H9 (cell line): ENCODE measurements around the gene ECE1. TPM values are rescaled to one million over a fixed set of nuclear protein-coding genes. Genes with fewer than 3 reads are reported as not detected.

ENCODE experiments used
- DNase-seq: peaks from one replicate; pipeline ENCODE4 v3.0.0-alpha.2; 2017
- H2AFZ ChIP-seq: one replicate; pipeline ENCODE4 v1.6.1; 2013; ENCODE audit warnings: mild to moderate bottlenecking, low read length, control low read depth, moderate library complexity
- H2AK5ac ChIP-seq: 2 replicates; pipeline ENCODE4 v1.6.1; 2013; ENCODE audit warnings: low read length, control low read depth, mixed read lengths; ENCODE audit not compliant: insufficient read length
- H2BK120ac ChIP-seq: one replicate; pipeline ENCODE4 v1.6.1; 2013; ENCODE audit warnings: low read depth, mild to moderate bottlenecking, low read length, control low read depth, inconsistent platforms; ENCODE audit not compliant: poor library complexity, severe bottlenecking
- H2BK12ac ChIP-seq: 2 replicates; pipeline ENCODE4 v1.6.1; 2013; ENCODE audit warnings: low read length, control low read depth, mixed read lengths, low read depth; ENCODE audit not compliant: insufficient read length
- H2BK15ac ChIP-seq: 2 replicates; pipeline ENCODE4 v1.6.1; 2013; ENCODE audit warnings: low read depth, low read length, control low read depth
- H2BK20ac ChIP-seq: one replicate; pipeline ENCODE4 v1.6.1; 2013; ENCODE audit warnings: low read depth, mild to moderate bottlenecking, low read length, control low read depth, inconsistent platforms; ENCODE audit not compliant: poor library complexity, severe bottlenecking
- H2BK5ac ChIP-seq: 2 replicates; pipeline ENCODE4 v1.6.1; 2013; ENCODE audit warnings: low read length, control low read depth, mixed read lengths; ENCODE audit not compliant: insufficient read length
- H3K14ac ChIP-seq: 2 replicates; pipeline ENCODE4 v1.6.1; 2013; ENCODE audit warnings: low read length, control low read depth; ENCODE audit not compliant: insufficient read depth
- H3K18ac ChIP-seq: 2 replicates; pipeline ENCODE4 v1.6.1; 2013; ENCODE audit warnings: low read depth, mild to moderate bottlenecking, mixed read lengths, low read length, control low read depth; ENCODE audit not compliant: insufficient read length
- H3K23ac ChIP-seq: 2 replicates; pipeline ENCODE4 v1.6.1; 2013; ENCODE audit warnings: low read length, control low read depth, mixed read lengths, low read depth; ENCODE audit not compliant: insufficient read length
- H3K23me2 ChIP-seq: 2 replicates; pipeline ENCODE4 v1.6.1; 2013; ENCODE audit warnings: low read depth, mild to moderate bottlenecking, mixed read lengths, low read length, control low read depth; ENCODE audit not compliant: insufficient read length, poor library complexity, severe bottlenecking
- H3K27ac ChIP-seq: 2 replicates; pipeline ENCODE4 v1.5.1; 2013; ENCODE audit warnings: low read length, control low read depth, mixed read lengths, low read depth; ENCODE audit not compliant: insufficient read length
- H3K27me3 ChIP-seq: 2 replicates; pipeline ENCODE4 v1.6.1; 2013; ENCODE audit warnings: low read length, control low read depth, inconsistent platforms; ENCODE audit not compliant: insufficient read depth
- H3K4ac ChIP-seq: 2 replicates; pipeline ENCODE4 v1.6.1; 2013; ENCODE audit warnings: low read depth, mild to moderate bottlenecking, control low read depth, inconsistent platforms, low read length, moderate library complexity
- H3K4me1 ChIP-seq: 2 replicates; pipeline ENCODE4 v1.6.1; 2013; ENCODE audit warnings: low read length, control low read depth, inconsistent platforms; ENCODE audit not compliant: insufficient read depth
- H3K4me2 ChIP-seq: 2 replicates; pipeline ENCODE4 v1.6.1; 2013; ENCODE audit warnings: low read length, control low read depth, mixed read lengths; ENCODE audit not compliant: insufficient read length, insufficient read depth
- H3K56ac ChIP-seq: 2 replicates; pipeline ENCODE4 v1.6.1; 2013; ENCODE audit warnings: low read depth, mild to moderate bottlenecking, mixed read lengths, low read length, control low read depth; ENCODE audit not compliant: insufficient read length
- H3K79me1 ChIP-seq: 2 replicates; pipeline ENCODE4 v1.6.1; 2013; ENCODE audit warnings: low read depth, mild to moderate bottlenecking, moderate library complexity, low read length, control low read depth, inconsistent platforms; ENCODE audit not compliant: insufficient read depth, poor library complexity, severe bottlenecking
- H3K79me2 ChIP-seq: 2 replicates; pipeline ENCODE4 v1.6.1; 2013; ENCODE audit warnings: low read length, control low read depth, inconsistent platforms; ENCODE audit not compliant: insufficient read depth
- H3K9ac ChIP-seq: 2 replicates; pipeline ENCODE4 v1.6.1; 2013; ENCODE audit warnings: low read length, control low read depth, mixed read lengths; ENCODE audit not compliant: insufficient read length; ENCODE audit errors: extremely low read depth
- H3K9me3 ChIP-seq: one replicate; pipeline ENCODE4 v1.6.1; 2013; ENCODE audit warnings: low read depth, low read length, inconsistent platforms; ENCODE audit not compliant: control insufficient read depth
- H3T11ph ChIP-seq: one replicate; pipeline ENCODE4 v1.6.1; 2013; ENCODE audit warnings: mild to moderate bottlenecking, low read length, control low read depth, inconsistent platforms
- H4K20me1 ChIP-seq: one replicate; pipeline ENCODE4 v1.6.1; 2013; ENCODE audit not compliant: control insufficient read depth, insufficient read length, insufficient read depth
- H4K5ac ChIP-seq: 2 replicates; pipeline ENCODE4 v1.6.1; 2013; ENCODE audit warnings: low read depth, mild to moderate bottlenecking, mixed read lengths, low read length, control low read depth; ENCODE audit not compliant: insufficient read length
- H4K8ac ChIP-seq: replicated peaks from 2 replicates; pipeline ENCODE4 v1.6.1; 2013; ENCODE audit warnings: low read length, control low read depth, mixed read lengths, low read depth; ENCODE audit not compliant: insufficient read length
- H4K91ac ChIP-seq: 2 replicates; pipeline ENCODE4 v1.6.1; 2013; ENCODE audit warnings: low read depth, mild to moderate bottlenecking, moderate library complexity, mixed read lengths, low read length, control low read depth; ENCODE audit not compliant: insufficient read length
- H3K27ac Mint-ChIP-seq, 3 experiments: 2 replicates in 2 of 3; 3 replicates in 1 of 3; pipeline ENCODE4 v1.8.0; 2020 to 2021; ENCODE audit warnings: mixed read lengths in 3 of 3, mild to moderate bottlenecking in 1 of 3, moderate library complexity in 1 of 3
- H3K27me3 Mint-ChIP-seq: 2 replicates; pipeline ENCODE4 v1.8.0; 2021; ENCODE audit warnings: low read depth, mild to moderate bottlenecking, moderate library complexity, mixed read lengths
- H3K36me3 Mint-ChIP-seq, 3 experiments: 2 replicates in 2 of 3; 3 replicates in 1 of 3; pipeline ENCODE4 v1.8.0; 2020 to 2021; ENCODE audit warnings: low read depth in 3 of 3, mixed read lengths in 3 of 3; ENCODE audit not compliant: insufficient read depth in 1 of 3
- H3K4me1 Mint-ChIP-seq, 2 experiments: 2 replicates each; pipeline ENCODE4 v1.8.0; 2020; ENCODE audit warnings: mixed read lengths in 2 of 2
- H3K4me3 Mint-ChIP-seq, 2 experiments: 2 replicates in 1 of 2; 3 replicates in 1 of 2; pipeline ENCODE4 v1.8.0; 2020 to 2021; ENCODE audit warnings: mild to moderate bottlenecking in 2 of 2, mixed read lengths in 2 of 2, moderate library complexity in 1 of 2
- H3K9me3 Mint-ChIP-seq, 2 experiments: 2 replicates in 1 of 2; 3 replicates in 1 of 2; pipeline ENCODE4 v1.8.0; 2020; ENCODE audit warnings: mild to moderate bottlenecking in 2 of 2, mixed read lengths in 2 of 2, moderate library complexity in 1 of 2
- WGBS: extraction: QIAGEN DNeasy Blood & Tissue Kit; methylation state at CpG from one replicate; pipeline ENCODE4 v1.1.7; 2013; ENCODE audit warnings: missing lambda C conversion rate, low lambda C conversion rate, mixed read lengths; ENCODE audit not compliant: insufficient read length; ENCODE audit errors: extremely low coverage; 5-methylcytosine and 5-hydroxymethylcytosine counted together
- total RNA-seq: library from RNA; stranded (reverse); gene quantifications from 2 replicates; pipeline ENCODE4 v1.2.1, GENCODE V29; 2021
- TF ChIP-seq, protein P1 (sequence below): fragments of 200-600 bp; sonication (generic); conservative IDR thresholded peaks from 3 replicates; pipeline ENCODE4 v1.8.0; 2021; ENCODE audit warnings: antibody characterized with exemption, mild to moderate bottlenecking

Gene ECE1
- total RNA-seq, 1 experiment from 2014 or later: 31.1 TPM

DNA sequence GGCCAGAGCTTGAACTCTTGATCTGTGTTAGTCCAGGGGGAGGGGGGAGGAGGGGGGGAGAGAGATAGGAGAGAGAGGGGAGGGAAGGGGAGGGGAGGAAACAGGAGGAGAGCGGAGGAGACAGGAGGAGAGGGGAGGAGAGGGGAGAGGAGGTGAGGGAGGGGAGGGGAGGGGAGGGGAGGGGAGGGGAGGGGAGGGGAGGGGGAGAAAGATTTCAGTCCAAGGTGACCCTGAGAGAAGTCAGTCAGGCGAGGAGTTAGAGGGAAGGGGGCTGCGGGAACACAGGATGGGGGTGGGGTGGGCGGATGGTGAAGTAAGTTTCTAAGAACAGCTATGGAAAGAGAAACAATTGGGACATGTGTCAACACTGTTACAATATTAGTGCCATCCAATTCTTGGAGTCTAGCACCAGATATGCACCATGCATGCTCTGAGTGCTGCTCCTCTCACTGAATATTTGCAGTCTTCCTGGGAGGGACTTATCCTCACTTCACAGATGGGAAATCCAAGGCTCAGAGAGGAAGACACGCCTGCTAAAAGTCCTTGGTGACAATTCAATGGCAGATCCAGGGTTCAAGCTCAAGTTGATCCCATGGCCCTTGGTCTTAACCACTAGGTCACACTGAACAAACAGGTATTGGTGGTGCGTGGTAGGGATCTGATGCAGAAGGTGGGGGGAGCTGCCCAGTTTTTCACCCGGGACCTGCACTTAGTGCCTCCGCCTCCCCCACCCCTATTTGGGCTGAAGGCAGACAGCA, 42.5 kb upstream of the ECE1 start:
- Mint-ChIP-seq H3K9me3 (no peaks in the 10 kb centered on the region; a peak in 1 of 5 replicates), H3K27me3 (no peaks in the 10 kb centered on the region; the same call in 1 of the 2 replicates), H3K27ac (peak overlapping the region in 2 of 3 experiments; percentile 60 to 73; a peak in 2 of 7 replicates), H3K4me1 (peaks cover 40 to 55% of the 10 kb centered on the region in 2 experiments), H3K4me3 (no peak overlapping the region), H3K36me3 (peaks cover 0 to 6% (median 4%) of the 10 kb centered on the region in 3 experiments; a peak in 5 of 7 replicates)
- Histone ChIP-seq H2AK5ac (no peak overlapping the region), H4K91ac (no peak overlapping the region), H3K9ac (no peak overlapping the region), H3K79me1 (no peaks in the 10 kb centered on the region), H3K4me1 (peaks cover 8% of the 10 kb centered on the region; the same call in 1 of the 2 replicates), H2BK5ac (no peak overlapping the region), H3K23ac (no peak overlapping the region), H2BK20ac (no peak overlapping the region), H3K79me2 (0 out of 2 replicates have a peak, but pooled peaks cover 2% of the 10 kb centered on the region), H4K20me1 (no peaks in the 10 kb centered on the region), H2BK12ac (no peak overlapping the region), H3K23me2 (no peaks in the 10 kb centered on the region), H3K9me3 (no peaks in the 10 kb centered on the region), H2BK15ac (no peak overlapping the region), H4K5ac (no peak overlapping the region), H3K14ac (no peak overlapping the region), H3K56ac (no peak overlapping the region), H3K4ac (no peak overlapping the region), H3K4me2 (no peak overlapping the region), H3K27me3 (no peaks in the 10 kb centered on the region), H2AFZ (no peak overlapping the region), H3K27ac (no peak overlapping the region), H3K18ac (no peak overlapping the region), H4K8ac (no peak overlapping the region), H2BK120ac (no peak overlapping the region), H3T11ph (no peak overlapping the region)
- no peak for DNase-seq
- TF ChIP-seq, protein P1, sequence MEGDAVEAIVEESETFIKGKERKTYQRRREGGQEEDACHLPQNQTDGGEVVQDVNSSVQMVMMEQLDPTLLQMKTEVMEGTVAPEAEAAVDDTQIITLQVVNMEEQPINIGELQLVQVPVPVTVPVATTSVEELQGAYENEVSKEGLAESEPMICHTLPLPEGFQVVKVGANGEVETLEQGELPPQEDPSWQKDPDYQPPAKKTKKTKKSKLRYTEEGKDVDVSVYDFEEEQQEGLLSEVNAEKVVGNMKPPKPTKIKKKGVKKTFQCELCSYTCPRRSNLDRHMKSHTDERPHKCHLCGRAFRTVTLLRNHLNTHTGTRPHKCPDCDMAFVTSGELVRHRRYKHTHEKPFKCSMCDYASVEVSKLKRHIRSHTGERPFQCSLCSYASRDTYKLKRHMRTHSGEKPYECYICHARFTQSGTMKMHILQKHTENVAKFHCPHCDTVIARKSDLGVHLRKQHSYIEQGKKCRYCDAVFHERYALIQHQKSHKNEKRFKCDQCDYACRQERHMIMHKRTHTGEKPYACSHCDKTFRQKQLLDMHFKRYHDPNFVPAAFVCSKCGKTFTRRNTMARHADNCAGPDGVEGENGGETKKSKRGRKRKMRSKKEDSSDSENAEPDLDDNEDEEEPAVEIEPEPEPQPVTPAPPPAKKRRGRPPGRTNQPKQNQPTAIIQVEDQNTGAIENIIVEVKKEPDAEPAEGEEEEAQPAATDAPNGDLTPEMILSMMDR: no peak
- no CpG with 5 or more reads among the region's 8 CpGs for WGBS
